ENCODE measurements around the gene GPATCH8. TPM values are rescaled to one million over a fixed set of nuclear protein-coding genes. Genes with fewer than 3 reads are reported as not detected.

The GPATCH8 gene
- polyA plus RNA-seq, 1 donor from 2014 or later: 24.5 TPM

DNA sequence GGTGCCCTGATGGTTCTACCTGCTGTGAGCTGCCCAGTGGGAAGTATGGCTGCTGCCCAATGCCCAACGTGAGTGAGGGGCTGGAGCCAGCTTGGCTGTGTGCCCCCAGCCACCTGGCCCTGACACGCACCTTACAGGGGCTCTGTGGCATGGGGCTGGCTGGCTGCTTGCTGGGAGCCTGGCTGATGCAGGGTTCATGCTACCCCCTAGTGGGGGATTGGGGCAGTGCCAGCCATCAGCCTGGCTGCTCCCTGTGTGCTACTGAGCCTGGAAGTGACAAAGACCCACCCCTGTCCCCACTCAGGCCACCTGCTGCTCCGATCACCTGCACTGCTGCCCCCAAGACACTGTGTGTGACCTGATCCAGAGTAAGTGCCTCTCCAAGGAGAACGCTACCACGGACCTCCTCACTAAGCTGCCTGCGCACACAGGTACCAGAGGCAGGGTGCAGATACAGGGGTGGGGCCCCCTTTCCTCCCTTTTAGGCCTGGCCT lies 152.4 kb downstream of the GPATCH8 start:
- no peaks in the 10 kb centered on the region for H3K36me3 ChIP-seq (ENCODE audit: insufficient read depth, low read length)

DNA sequence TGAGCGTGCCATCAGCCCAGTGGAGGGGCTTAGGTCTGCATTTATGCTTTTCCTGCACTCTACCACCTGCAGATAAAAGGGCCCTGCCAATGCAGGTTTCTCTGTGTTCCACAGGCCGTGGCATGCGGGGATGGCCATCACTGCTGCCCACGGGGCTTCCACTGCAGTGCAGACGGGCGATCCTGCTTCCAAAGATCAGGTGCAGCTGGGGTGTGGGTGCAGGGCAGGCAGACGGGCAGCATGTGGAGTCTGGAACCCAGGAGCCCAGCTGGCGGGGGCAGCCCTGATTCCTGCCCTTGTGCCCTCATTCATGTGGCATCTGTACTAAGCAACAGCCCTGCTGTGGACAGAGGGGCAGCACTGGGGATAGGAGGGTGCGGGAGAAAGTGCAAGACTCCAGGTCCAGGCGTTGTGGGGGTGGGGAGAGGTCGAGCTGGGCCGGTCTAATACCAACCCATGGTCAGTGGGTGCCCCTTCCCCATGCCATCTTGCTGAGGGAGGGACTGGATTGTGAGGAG lies 153.6 kb downstream of the GPATCH8 start:
- Histone ChIP-seq H3F3A (ENCODE audit: insufficient read depth, low read length, poor library complexity, severe bottlenecking) (no peaks in the 10 kb centered on the region), H4K20me1 (ENCODE audit: insufficient read depth) (peaks cover 4% of the 10 kb centered on the region), H3K4me3 (ENCODE audit: low read length) (no peak overlapping the region), H3K79me2 (replicated peaks; ENCODE audit: insufficient read depth, low read length) (no peaks in the 10 kb centered on the region), H3K27ac (ENCODE audit: low read length) (no peak overlapping the region), H3K27me3 (ENCODE audit: insufficient read depth, low read depth, low read length) (no peaks in the 10 kb centered on the region), H3K36me3 (ENCODE audit: insufficient read depth, low read length) (no peaks in the 10 kb centered on the region), H2AFZ (ENCODE audit: low read depth, low read length) (no peak overlapping the region), H3K4me2 (ENCODE audit: low read length) (no peak overlapping the region), H3K9me2 (ENCODE audit: insufficient read depth, low read length) (no peaks in the 10 kb centered on the region), H3K9ac (ENCODE audit: low read length) (no peak overlapping the region), H3K9me3 (ENCODE audit: low read length) (no peaks in the 10 kb centered on the region)
- TF ChIP-seq, protein P1, sequence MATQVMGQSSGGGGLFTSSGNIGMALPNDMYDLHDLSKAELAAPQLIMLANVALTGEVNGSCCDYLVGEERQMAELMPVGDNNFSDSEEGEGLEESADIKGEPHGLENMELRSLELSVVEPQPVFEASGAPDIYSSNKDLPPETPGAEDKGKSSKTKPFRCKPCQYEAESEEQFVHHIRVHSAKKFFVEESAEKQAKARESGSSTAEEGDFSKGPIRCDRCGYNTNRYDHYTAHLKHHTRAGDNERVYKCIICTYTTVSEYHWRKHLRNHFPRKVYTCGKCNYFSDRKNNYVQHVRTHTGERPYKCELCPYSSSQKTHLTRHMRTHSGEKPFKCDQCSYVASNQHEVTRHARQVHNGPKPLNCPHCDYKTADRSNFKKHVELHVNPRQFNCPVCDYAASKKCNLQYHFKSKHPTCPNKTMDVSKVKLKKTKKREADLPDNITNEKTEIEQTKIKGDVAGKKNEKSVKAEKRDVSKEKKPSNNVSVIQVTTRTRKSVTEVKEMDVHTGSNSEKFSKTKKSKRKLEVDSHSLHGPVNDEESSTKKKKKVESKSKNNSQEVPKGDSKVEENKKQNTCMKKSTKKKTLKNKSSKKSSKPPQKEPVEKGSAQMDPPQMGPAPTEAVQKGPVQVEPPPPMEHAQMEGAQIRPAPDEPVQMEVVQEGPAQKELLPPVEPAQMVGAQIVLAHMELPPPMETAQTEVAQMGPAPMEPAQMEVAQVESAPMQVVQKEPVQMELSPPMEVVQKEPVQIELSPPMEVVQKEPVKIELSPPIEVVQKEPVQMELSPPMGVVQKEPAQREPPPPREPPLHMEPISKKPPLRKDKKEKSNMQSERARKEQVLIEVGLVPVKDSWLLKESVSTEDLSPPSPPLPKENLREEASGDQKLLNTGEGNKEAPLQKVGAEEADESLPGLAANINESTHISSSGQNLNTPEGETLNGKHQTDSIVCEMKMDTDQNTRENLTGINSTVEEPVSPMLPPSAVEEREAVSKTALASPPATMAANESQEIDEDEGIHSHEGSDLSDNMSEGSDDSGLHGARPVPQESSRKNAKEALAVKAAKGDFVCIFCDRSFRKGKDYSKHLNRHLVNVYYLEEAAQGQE (IDR thresholded peaks at IDR 0.05; ENCODE audit: borderline replicate concordance): no peak
- TF ChIP-seq RAD21 (conservative IDR thresholded peaks at IDR 0.05) (no peak), TAF1 (IDR thresholded peaks at IDR 0.05; ENCODE audit: low read depth) (no peak), EP300 (conservative IDR thresholded peaks at IDR 0.05; ENCODE audit: poor library complexity, severe bottlenecking) (no peak), SMC3 (conservative IDR thresholded peaks at IDR 0.05; ENCODE audit: poor library complexity) (no peak), MXI1 (conservative IDR thresholded peaks at IDR 0.05; ENCODE audit: poor library complexity, severe bottlenecking) (no peak), EZH2 (IDR thresholded peaks at IDR 0.05; ENCODE audit: borderline replicate concordance, insufficient read depth, low read length, poor library complexity, severe bottlenecking) (no peak), POLR2AphosphoS5 (IDR thresholded peaks at IDR 0.05) (no peak)
- TF ChIP-seq, protein P2, sequence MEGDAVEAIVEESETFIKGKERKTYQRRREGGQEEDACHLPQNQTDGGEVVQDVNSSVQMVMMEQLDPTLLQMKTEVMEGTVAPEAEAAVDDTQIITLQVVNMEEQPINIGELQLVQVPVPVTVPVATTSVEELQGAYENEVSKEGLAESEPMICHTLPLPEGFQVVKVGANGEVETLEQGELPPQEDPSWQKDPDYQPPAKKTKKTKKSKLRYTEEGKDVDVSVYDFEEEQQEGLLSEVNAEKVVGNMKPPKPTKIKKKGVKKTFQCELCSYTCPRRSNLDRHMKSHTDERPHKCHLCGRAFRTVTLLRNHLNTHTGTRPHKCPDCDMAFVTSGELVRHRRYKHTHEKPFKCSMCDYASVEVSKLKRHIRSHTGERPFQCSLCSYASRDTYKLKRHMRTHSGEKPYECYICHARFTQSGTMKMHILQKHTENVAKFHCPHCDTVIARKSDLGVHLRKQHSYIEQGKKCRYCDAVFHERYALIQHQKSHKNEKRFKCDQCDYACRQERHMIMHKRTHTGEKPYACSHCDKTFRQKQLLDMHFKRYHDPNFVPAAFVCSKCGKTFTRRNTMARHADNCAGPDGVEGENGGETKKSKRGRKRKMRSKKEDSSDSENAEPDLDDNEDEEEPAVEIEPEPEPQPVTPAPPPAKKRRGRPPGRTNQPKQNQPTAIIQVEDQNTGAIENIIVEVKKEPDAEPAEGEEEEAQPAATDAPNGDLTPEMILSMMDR (IDR thresholded peaks at IDR 0.05; ENCODE audit: poor library complexity, severe bottlenecking): no peak

More for the DNA sequence above, 152.4 kb downstream of the GPATCH8 start:
- H4K20me1 ChIP-seq (ENCODE audit: insufficient read depth): peaks cover 5% of the 10 kb centered on the region
- no peak overlapping the region for H3K4me3 ChIP-seq (ENCODE audit: low read length)
- H3K27me3 ChIP-seq (ENCODE audit: insufficient read depth, low read depth, low read length): no peaks in the 10 kb centered on the region
- H3K9me3 ChIP-seq (ENCODE audit: low read length): no peaks in the 10 kb centered on the region
- no peak overlapping the region for H3K4me2 ChIP-seq (ENCODE audit: low read length)
- peak; percentile 35 for TF ChIP-seq MXI1 (conservative IDR thresholded peaks at IDR 0.05; ENCODE audit: poor library complexity, severe bottlenecking)
- TF ChIP-seq SMC3 (conservative IDR thresholded peaks at IDR 0.05; ENCODE audit: poor library complexity): peak; percentile 72
- TF ChIP-seq EZH2 (IDR thresholded peaks at IDR 0.05; ENCODE audit: borderline replicate concordance, insufficient read depth, low read length, poor library complexity, severe bottlenecking): no peak
- TF ChIP-seq TAF1 (IDR thresholded peaks at IDR 0.05; ENCODE audit: low read depth): no peak
- TF ChIP-seq RAD21 (conservative IDR thresholded peaks at IDR 0.05): peak; percentile 77
- TF ChIP-seq, protein P2 (IDR thresholded peaks at IDR 0.05; ENCODE audit: poor library complexity, severe bottlenecking): peak; percentile 88
- TF ChIP-seq, protein P1 (IDR thresholded peaks at IDR 0.05; ENCODE audit: borderline replicate concordance): no peak
- TF ChIP-seq POLR2AphosphoS5 (IDR thresholded peaks at IDR 0.05): no peak
- TF ChIP-seq EP300 (conservative IDR thresholded peaks at IDR 0.05; ENCODE audit: poor library complexity, severe bottlenecking): no peak
- H3K27ac ChIP-seq (ENCODE audit: low read length): no peak overlapping the region
- no peaks in the 10 kb centered on the region for H3K9me2 ChIP-seq (ENCODE audit: insufficient read depth, low read length)
- H3K9ac ChIP-seq (ENCODE audit: low read length): no peak overlapping the region
- H3K79me2 ChIP-seq (replicated peaks; ENCODE audit: insufficient read depth, low read length): no peaks in the 10 kb centered on the region
- no peaks in the 10 kb centered on the region for H3F3A ChIP-seq (ENCODE audit: insufficient read depth, low read length, poor library complexity, severe bottlenecking)
- no peak overlapping the region for H2AFZ ChIP-seq (ENCODE audit: low read depth, low read length)

All from neural cell (in vitro differentiated cells).